ENCODE measurements around the gene RASGRF1.

- TF ChIP-seq FOXM1 (IDR thresholded peaks at IDR 0.05; ENCODE audit: borderline replicate concordance) (no peak), LEF1 (IDR thresholded peaks at IDR 0.05; ENCODE audit: borderline replicate concordance) (no peak), FOXK2 (IDR thresholded peaks at IDR 0.05) (no peak), FOXA1 (IDR thresholded peaks at IDR 0.05) (no peak), NFRKB (IDR thresholded peaks at IDR 0.05) (no peak), SUZ12 (IDR thresholded peaks at IDR 0.05) (no peak), TARDBP (IDR thresholded peaks at IDR 0.05) (no peak)
These were observed 60.1 kb downstream of the RASGRF1 start for GRCh38 chr15:79030470-79030869.
